ENCODE results near the gene RAD54L.
"Not testable (repeated sequence)": the region's sequence is repeated elsewhere in the genome, so short reads cannot be mapped to it uniquely, and the experiment has no call there.

- TF ChIP-seq CTCF (IDR thresholded peaks at IDR 0.05; ENCODE audit: poor library complexity, severe bottlenecking); TAF1 (IDR thresholded peaks at IDR 0.05; ENCODE audit: low read depth); EP300 (conservative IDR thresholded peaks at IDR 0.05; ENCODE audit: poor library complexity, severe bottlenecking); EZH2 (IDR thresholded peaks at IDR 0.05; ENCODE audit: borderline replicate concordance, insufficient read depth, low read length, poor library complexity, severe bottlenecking); REST (IDR thresholded peaks at IDR 0.05; ENCODE audit: borderline replicate concordance); POLR2AphosphoS5 (IDR thresholded peaks at IDR 0.05); SMC3 (conservative IDR thresholded peaks at IDR 0.05; ENCODE audit: poor library complexity); RAD21 (conservative IDR thresholded peaks at IDR 0.05): not testable (repeated sequence)
Observed at GRCh38 chr1:46246136-46246535, 1.4 kb upstream of the RAD54L start.
